HG03342 (cell line): ENCODE results near the gene MKRN1.
"Not testable (repeated sequence)": the region's sequence is repeated elsewhere in the genome, so short reads cannot be mapped to it uniquely, and the experiment has no call there.

ENCODE experiments used
- ATAC-seq: cut with Tn5 transposase; IDR thresholded peaks from one replicate; pipeline ENCODE4 v1.9.1; 2021; ENCODE audit warnings: mild to moderate bottlenecking, moderate library complexity; ENCODE audit not compliant: unreplicated experiment

MKRN1 gene

DNA sequence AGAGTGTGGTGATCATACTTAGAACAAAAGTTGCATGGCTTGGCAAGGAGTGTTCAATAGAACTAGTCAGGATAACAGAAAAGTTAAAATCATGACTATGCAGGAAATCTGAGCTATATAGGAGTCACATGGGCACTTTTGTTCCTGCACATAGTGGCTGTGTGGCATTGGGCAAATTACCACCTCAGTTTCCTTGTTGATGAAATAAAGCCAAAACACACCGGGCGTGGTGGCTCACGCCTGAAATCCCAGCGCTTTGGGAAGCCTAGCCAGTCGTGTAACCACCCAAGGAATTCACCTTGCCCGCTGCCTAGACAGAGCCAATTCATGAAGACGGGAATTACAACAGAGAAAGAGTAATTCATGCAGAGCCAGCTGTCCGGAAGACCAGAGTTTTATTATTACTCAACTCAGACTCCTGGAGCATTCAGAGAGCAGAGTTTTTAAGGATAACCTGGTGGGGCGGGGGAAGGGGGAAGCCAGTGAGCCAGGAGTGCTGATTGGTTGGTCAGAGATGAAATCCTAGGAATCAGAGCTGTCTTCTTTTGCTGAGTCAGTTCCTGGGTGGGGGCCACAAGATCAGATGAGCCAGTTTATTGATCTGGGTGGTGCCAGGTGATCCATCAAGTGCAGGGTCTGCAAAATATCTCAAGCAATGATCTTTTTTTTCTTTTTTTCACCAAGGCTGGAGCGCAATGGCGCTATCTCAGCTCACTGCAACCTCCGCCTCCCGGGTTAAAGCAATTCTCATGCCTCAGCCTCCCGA, 6.4 kb upstream of the MKRN1 start:
- ATAC-seq: no peak

DNA sequence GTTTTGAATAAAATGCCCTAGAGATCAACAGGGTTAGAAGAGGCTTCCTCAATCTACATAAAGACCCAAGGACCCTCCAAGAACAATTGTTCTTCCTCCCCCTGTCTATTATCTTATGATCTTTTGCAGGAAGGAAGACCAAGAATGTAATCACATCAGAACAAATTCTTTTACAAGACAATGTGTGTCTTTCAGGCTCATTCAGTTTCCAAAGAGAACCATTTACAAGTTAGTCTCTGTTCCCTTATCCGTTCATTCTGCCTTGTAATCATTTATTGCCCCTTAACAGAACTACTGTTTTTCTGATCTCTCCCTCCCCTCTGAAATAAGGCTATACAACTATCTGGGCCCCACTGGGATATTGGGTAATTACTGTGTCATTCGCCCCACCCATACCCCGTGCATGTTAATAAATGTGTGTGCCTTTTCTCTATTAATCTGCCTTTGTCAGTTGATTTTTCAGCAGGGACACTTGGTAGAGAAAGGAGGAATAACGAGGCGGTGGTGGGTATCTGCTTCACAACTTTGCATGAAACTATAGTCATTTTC, 5.7 kb upstream of the MKRN1 start:
- no peak for ATAC-seq

DNA sequence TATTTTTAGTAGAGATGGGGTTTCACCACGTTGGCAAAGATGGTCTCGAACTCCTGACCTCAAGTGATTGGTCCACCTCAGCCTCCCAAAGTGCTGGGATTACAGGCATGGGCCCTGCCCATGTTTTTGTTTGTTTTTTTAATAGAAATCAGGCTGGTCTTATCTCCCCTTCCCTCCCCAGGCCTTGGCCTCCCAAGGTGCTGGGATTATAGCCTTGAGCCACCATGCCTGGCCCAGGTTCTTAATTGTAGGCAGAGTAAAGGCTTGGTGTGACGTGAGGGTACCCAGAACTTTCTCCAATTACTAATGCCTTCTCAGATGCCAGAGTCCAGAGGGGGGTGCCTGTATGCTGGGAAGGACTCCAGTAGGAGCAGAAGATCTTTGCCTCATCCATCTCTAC, 5.2 kb upstream of the MKRN1 start:
- ATAC-seq: no peak

DNA sequence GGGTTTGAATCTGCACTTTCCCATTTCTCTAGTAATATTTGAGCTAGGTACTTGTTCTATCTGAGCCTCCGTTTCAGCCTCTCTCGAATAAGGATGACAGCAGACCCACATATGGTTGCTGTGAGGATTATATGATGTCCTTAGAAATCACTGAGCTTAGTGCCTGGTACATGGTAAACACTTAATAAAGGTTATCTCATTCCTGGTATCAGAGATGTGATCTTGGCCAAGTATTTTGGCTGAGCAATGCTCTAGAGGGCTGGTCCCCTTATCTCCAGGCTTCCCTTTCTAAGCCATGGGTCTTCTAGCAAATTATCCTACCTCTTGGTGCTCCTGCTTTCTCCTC, 407 bp upstream of the MKRN1 start:
- peak; percentile 6 for ATAC-seq

DNA sequence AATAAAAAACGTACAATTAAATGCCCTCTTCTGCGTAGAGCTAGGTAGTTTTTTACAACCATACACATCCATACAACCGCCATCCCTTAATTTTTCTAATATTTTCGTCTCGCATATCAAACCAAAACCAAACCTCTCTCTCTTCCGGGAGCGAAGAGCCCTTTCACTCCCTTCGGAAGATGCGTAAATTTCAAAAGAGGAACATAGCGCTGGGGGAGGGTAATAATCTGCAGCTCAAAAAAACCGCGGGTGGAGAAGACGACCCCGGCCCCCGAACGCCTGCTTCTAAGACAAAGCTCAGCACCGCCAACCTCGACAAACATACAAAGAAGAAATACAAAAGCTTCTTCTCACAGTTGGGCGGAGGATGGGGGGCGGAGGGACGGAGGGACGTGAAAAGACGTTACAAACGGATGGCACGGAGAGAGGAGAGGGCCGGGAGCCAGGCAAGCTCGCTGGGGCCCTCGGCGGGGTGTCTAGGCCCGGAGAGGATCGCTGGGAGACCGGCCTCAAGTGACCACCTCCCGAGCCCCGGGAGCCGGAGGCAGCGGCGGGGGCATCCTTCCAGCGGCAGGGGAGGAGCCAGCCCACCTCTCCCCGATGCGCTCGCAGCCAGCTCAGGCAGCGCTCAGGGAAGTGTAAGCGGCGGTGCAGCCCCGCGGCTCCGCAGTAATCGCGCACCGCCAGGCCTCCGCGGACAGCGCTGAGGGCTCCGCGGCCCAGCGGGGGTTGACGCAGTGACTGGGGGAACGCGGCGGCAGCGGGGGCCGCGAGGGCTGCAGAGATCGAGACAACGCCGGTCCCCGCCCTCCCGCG, 851 bp downstream of the MKRN1 start:
- peak; percentile 28 for ATAC-seq

DNA sequence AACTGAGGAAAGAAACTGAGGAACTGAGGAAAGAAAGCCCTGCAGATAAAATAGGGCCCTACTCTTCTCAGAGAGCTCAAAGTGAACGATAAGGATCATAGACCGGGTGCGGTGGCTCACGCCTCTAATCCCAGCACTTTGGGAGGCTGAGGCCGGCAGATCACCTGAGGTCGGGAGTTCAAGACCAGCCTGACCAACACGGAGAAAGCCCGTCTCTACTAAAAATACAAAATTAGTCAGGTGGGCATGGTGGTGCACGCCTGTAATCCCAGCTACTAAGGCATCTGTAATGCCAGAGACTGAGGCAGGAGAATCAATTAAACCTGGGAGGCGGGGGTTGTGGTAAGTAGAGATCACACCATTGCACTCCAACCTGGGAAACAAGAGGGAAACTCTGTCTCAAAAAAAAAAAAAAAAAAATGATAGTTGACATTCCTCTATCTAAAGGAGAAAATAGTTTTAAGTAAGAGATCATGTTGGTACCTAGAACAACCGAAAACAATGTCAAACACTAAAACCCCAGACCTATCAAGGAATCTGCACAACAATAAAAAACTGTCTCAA, 2.5 kb downstream of the MKRN1 start:
- no peak for ATAC-seq

DNA sequence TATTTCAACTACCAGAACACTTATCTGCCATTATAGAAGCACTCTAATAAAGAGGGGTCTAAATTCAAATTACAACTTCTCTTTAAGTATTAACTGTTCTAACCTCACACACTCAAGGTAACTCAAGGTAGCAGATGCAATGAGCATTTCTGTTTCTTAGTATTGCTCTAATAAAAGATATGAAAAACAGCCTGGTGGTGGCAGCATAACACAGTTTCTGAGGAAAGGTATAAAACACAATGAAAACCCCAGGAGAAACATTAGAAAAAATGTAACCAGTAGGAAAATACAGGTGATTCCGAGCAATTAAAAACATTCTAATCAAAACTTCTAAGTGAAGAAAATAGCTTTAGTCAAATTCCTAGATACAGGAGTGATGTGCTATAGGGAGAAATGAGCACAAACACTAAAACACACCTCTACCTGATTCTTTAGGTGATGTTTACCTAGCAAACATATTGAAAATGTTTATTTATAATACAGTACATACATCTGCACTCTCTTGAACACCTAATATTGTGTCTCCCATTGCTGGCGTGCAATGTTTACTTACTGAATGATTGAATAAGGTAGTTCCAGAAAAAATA, 3.5 kb downstream of the MKRN1 start:
- no peak for ATAC-seq

DNA sequence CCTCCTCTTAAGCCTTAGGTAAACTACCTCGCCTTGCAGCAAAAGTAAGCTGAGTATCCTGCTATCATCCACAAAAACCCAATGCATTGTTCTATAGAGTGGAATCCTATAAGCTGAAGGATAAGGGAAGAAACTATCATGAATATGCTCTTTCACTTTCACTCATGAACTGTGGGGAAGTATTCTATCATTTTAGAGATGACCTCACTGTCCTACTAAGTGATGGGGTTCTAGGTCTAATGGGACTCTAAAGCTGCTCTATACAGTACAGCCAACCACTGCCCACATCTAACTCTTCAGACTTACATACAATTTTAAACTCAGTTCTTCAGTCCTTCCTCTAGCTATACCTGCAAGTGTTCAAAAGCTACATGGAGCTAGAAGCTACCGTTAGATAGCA, 16.2 kb downstream of the MKRN1 start:
- no peak for ATAC-seq

DNA sequence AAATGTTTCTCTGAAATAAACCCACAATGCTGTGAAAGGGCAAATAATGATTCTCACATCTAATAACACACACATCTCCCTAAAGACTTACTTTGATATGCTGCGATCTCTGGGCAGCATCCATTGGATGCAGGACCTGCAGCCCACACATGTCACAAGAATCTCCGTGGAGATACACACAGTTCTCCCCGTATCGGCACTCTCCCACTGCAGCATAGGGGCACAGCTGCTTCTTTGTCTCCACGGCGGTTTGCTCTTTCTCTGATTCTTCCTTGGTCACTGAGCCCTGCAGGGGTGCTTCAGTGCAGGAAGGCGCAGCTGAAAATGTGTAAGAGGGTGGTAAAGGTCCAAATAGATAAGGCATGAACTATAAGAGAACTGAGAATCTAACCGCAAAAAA, 20.4 kb downstream of the MKRN1 start:
- ATAC-seq: no peak

DNA sequence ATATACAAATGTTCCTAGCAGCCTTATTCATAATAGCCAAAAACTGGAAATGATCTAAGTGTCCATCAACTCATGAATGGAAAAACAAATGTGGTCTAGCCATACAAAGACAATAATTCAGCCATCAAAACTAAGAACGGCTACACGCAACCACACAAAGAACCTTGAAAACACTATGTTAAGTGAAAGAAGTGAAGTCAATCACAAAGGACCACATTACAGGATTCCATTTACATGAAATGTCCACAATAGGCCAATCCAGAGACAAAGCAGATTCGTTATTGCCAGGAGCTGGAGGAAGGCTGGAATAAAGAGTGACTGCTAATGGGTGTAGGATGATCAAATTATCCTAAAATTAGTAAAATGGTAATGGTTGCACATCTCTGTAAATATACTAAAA, 21.1 kb downstream of the MKRN1 start:
- no peak for ATAC-seq

DNA sequence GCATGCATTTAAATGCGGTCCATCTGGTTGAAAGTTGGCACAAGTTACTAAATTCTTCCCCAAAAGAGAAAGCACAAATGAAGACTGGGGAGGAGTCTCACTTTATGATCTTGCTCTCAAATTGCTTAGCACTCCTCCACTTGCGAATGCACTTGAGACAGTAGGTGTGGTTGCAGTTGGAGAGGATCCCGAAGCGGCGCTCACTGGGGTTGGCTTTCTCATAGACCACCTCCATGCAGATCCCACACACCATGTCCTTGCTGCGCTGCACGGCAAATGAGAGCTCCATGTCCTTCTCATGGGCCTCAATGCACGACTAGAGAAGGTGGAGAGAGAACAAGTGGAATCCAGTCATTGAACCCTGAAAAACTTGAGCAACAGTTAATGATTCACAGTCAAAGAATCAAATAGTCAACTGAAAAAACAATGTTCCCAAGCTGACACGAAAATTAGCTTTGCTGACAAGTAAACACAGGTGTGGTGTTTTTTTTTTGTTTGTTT, 22.7 kb downstream of the MKRN1 start:
- ATAC-seq: no peak

DNA sequence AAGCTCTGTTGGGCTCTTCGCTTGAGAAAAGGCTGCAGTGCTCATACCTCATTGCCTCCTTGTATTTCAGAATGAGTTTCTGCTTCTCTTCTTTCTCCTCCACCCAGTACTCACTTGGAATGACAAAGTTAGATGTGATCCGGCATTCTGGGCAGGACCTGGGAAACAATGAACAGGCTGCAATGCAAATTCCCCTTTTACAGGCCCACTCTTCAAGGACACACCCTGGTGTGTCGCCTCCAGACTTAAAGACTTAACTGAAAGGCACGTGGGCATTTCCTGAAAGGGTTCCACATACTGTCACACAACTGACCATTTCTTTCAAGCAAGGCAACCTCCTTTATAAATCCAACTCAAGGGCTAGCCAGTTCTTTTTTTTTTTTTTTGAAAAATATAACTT, 23.6 kb downstream of the MKRN1 start:
- ATAC-seq: no peak

DNA sequence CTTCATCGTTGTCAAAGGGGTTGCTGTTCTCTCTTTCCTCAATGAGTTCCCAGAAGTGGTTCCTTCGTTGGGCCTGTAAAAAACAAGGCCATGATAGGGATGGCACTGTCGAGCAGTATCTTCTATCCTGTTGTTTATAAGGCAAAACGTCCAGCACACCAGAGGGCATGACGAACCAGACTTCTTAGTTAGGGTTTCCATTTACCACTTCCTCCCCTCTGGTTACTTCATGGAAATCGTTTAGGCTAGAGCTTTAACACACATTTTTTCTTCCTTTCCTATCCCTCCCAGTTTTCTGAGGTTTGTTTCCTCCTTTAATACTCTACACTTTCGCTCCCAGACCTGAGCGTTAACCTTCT, 24.7 kb downstream of the MKRN1 start:
- no peak for ATAC-seq

DNA sequence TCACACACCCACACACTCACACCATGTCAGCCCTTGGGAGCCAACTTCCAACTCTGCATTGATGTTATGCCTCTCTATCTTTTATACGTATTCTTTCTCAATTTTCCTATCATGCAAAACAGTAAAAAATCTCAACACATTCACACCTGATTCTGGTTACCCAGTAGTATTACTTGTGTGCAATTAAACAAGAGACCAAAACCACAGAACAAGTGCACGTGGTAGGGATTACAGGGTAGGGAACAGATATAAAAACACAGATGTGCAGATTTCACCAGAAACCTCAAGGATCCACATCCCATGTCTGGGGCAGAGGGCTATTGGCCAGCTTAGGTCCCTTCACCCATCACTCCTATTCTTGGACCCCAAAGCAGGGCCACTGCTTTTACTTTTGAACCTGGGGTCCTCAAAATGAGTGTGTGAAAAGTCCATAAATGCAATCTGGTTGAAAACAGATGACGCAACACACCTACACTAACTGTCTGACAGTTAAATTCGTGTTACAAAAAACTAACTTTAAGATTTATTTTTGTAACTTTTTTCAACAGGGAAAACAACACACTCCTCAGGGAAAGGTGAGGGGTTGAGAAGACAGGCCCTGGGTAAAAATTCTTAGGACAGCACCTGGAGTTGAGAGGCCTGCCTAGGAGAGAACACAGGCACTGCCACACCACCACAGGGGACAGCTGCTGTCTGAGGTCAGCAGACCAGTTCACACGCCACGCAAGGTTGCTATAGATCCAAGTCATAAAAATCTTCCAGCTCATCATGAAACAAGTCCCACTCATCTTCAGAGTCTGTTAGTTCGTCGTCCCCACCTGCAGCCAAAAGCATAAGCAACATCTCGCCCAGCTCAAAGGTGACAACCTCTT, 25.3 kb downstream of the MKRN1 start:
- ATAC-seq: not testable (repeated sequence)

DNA sequence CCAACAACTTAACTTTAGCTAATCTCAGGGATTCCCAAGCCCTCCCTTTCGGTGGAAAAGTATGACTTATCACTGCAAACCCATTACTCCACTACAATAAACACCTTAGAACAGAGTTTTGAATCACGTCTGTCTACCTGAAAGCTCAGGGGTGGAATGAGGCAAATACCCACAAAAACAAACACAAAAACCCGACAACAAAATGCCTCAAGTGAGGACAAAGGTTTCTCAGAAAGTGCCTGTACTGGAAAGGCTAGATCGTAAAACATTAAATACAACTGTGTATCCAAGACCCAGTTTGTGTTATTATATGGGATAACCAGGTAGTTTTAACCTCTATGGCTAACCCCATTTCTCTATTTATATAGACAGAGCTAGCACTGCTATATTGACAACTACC, 26.0 kb downstream of the MKRN1 start:
- ATAC-seq: no peak

DNA sequence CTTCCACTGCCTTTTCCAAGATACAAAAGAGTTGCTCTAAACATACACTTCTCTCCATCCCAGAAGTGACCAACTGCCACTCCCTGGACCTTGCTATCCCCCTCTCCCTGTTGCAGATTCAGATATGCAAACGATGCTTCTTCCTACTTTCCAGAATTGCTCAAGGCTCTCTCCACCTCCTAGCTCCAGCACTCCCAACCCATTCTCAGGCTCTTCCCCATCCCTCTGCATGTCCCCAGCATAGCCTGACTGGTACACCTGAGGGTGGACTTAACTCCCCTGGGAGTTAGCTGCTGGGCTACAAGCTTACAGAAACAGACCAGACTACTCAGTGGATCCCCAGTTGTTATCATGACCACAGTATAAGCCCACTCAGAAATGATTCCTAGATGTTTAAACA, 27.6 kb downstream of the MKRN1 start:
- no peak for ATAC-seq

DNA sequence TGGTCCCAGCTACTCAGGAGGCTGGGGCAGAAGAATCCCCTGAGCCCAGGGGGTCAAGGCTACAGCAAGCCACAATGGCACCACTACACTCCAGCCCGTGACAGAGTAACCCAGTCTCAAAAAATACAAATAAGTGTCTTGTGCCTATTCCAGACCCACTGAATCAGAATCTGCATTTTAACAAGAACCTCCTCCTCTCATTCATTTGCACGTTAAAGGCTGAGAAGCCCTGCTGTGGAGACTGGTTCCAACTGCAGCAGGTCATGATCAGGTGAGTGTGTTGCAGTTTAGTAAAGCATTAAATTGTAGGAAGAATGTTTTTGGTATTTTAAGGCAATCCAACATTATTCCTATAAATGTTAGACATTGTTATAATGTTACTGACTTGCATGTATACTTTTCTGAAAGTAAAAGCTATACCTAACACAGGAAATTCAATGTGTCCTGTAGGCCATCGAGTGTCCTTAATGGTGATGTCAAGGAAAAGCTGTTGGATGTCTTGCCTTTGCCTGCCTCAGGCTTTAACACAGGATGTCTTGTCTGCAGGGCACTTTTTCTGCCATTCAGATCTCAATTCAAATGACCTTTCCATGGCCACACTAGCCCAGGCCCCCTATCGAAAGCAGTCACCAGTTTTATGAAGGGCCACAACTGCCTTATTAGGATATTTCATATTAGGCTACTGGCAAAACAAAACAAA, 30.4 kb downstream of the MKRN1 start:
- no peak for ATAC-seq

DNA sequence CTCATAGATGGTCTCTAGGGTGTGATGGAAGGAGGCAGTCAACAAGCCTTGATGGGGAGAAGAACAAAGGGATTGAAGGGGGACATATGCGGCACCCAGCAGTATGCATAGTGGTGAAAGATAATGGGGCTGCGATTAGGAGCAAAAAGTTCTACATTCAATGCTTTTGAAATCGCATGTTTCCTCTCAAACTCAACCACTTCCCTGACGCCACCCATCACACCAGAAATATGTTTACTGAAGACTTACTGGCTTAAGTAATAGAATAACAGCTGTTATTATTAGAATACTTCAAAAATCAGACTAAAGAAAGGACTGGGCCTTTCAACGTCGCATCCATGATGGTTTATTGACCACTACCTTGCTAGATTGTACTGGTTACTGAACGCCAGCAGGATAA, 31.5 kb downstream of the MKRN1 start:
- ATAC-seq: no peak

DNA sequence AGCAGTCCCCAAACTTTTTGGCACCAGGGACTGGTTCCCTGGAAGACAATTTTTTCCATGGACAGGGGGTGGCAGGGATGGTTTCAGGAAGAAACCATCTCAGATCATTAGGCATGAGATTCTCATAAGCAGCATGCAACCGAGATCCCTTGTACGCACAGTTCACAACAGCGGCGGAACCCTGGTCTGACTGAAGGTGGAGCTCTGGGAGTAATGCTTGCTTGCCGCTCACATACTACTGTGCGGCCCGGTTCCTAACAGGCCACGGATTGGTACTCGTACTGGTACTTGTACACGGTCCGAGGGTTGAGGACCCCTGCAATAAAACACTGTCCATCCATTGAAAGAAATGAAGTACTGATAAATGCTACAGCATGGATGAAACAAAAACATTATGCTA, 32.8 kb downstream of the MKRN1 start:
- no peak for ATAC-seq

DNA sequence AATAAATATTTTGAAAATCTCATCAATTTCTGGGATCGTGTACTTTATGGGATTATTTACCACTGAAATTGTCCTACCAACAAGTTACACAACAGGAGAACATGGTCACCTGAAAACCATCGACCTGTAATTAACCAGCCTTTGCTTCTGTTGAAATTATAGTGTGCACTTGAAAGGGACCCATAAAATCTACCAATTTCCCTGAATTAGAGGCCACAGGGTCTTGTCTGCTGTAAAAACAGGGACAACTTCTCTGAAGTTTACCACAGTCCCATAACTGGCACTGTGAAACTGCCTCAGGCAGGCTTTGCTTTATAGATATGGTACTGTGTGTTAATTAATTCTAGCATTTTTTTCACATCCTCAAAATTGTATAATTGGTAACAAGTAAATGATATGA, 37.8 kb downstream of the MKRN1 start:
- no peak for ATAC-seq
